ENCODE measurements around the gene BCAS3.

The BCAS3 gene

GRCh38 chr17:61218438-61218837 lies 540.8 kb downstream of the BCAS3 start:
- DNase-seq (ENCODE audit: low read depth) = no peak

GRCh38 chr17:61219460-61219859 lies 541.8 kb downstream of the BCAS3 start:
- H3K4me3 ChIP-seq (ENCODE audit: low read length) = no peak overlapping the region
- DNase-seq (ENCODE audit: low read depth) = no peak
- TF ChIP-seq CTCF (conservative IDR thresholded peaks at IDR 0.05; ENCODE audit: low read depth, low read length) = no peak

More at GRCh38 chr17:61218438-61218837, 540.8 kb downstream of the BCAS3 start:
- no peak for TF ChIP-seq CTCF (conservative IDR thresholded peaks at IDR 0.05; ENCODE audit: low read depth, low read length)
- no peak overlapping the region for H3K4me3 ChIP-seq (ENCODE audit: low read length)

GRCh38 chr17:61221181-61221580 lies 543.5 kb downstream of the BCAS3 start:
- no peak for TF ChIP-seq CTCF (conservative IDR thresholded peaks at IDR 0.05; ENCODE audit: low read depth, low read length)
- DNase-seq (ENCODE audit: low read depth) = no peak

GRCh38 chr17:61221597-61222471 lies 544.2 kb downstream of the BCAS3 start:
- TF ChIP-seq CTCF (conservative IDR thresholded peaks at IDR 0.05; ENCODE audit: low read depth, low read length) = no peak
- no peak overlapping the region for H3K4me3 ChIP-seq (ENCODE audit: low read length)
- no peak for DNase-seq (ENCODE audit: low read depth)

More at GRCh38 chr17:61221181-61221580, 543.5 kb downstream of the BCAS3 start:
- H3K4me3 ChIP-seq (ENCODE audit: low read length) = no peak overlapping the region

GRCh38 chr17:61223725-61224124 lies 546.1 kb downstream of the BCAS3 start:
- no peak for TF ChIP-seq CTCF (conservative IDR thresholded peaks at IDR 0.05; ENCODE audit: low read depth, low read length)
- H3K4me3 ChIP-seq (ENCODE audit: low read length) = no peak overlapping the region

GRCh38 chr17:61225178-61225882 lies 547.7 kb downstream of the BCAS3 start:
- no peak overlapping the region for H3K4me3 ChIP-seq (ENCODE audit: low read length)
- no peak for TF ChIP-seq CTCF (conservative IDR thresholded peaks at IDR 0.05; ENCODE audit: low read depth, low read length)
- DNase-seq (ENCODE audit: low read depth) = no peak

More at GRCh38 chr17:61223725-61224124, 546.1 kb downstream of the BCAS3 start:
- DNase-seq (ENCODE audit: low read depth) = no peak
